Stimulated activated CD4-positive, alpha-beta T cell treated with anti-CD3 and anti-CD28 coated beads, Interleukin-2, amount 100 ng/mL, for 24 hours (primary cell): ENCODE measurements around the gene CLPX.
"Not testable (repeated sequence)": the region's sequence is repeated elsewhere in the genome, so short reads cannot be mapped to it uniquely, and the experiment has no call there.

Experiments used
- DNase-seq, 2 donors: peaks; one replicate each; pipeline ENCODE4 v3.0.0-alpha.2; 2020

CLPX gene

GRCh38 chr15:65184868-65185717 is at the start of gene CLPX:
Gene CLPX (minus strand): TSS chr15:65185342. CDS start chr15:65185153, 189 bp downstream.
- DNase-seq: peak; percentile 88 to 89

GRCh38 chr15:65233696-65234095 is 48.6 kb upstream of the CLPX start:
- no peak for DNase-seq

- DNase-seq: no peak
Measured at GRCh38 chr15:65232520-65232919, 47.4 kb upstream of the CLPX start.

- DNase-seq: no peak
Measured at GRCh38 chr15:65231306-65231705, 46.2 kb upstream of the CLPX start.

- not testable (repeated sequence) for DNase-seq
Measured at GRCh38 chr15:65226901-65227300, 41.8 kb upstream of the CLPX start.

GRCh38 chr15:65226221-65226620 is 41.1 kb upstream of the CLPX start:
- no peak for DNase-seq

- no peak for DNase-seq
Measured at GRCh38 chr15:65223996-65224395, 38.9 kb upstream of the CLPX start.

GRCh38 chr15:65222891-65223290 is 37.7 kb upstream of the CLPX start:
- DNase-seq: no peak

- DNase-seq: no peak
Measured at GRCh38 chr15:65221697-65222096, 36.6 kb upstream of the CLPX start.

- DNase-seq: no peak
Measured at GRCh38 chr15:65219137-65219536, 34.0 kb upstream of the CLPX start.

- no peak for DNase-seq
Measured at GRCh38 chr15:65217526-65218482, 32.7 kb upstream of the CLPX start.

GRCh38 chr15:65215496-65215895 is 30.4 kb upstream of the CLPX start:
- no peak for DNase-seq

GRCh38 chr15:65214010-65214409 is 28.9 kb upstream of the CLPX start:
- no peak for DNase-seq

- DNase-seq: no peak
Measured at GRCh38 chr15:65213241-65213640, 28.1 kb upstream of the CLPX start.

GRCh38 chr15:65212097-65212496 is 27.0 kb upstream of the CLPX start:
- peak; percentile 47 to 50 for DNase-seq

GRCh38 chr15:65211482-65211982 is 26.4 kb upstream of the CLPX start:
- DNase-seq: no peak

GRCh38 chr15:65210770-65211481 is 25.8 kb upstream of the CLPX start, which contains the start of gene CILP:
Gene CILP (minus strand): TSS chr15:65211473. CDS start chr15:65209755, 1,718 bp downstream.
- DNase-seq: no peak

- no peak for DNase-seq
Measured at GRCh38 chr15:65209701-65210643, 24.8 kb upstream of the CLPX start.

- DNase-seq: no peak
Measured at GRCh38 chr15:65208647-65209046, 23.5 kb upstream of the CLPX start.

- no peak for DNase-seq
Measured at GRCh38 chr15:65207280-65207840, 22.2 kb upstream of the CLPX start.

- DNase-seq: no peak
Measured at GRCh38 chr15:65206750-65207149, 21.6 kb upstream of the CLPX start.
